ENCODE measurements around the gene SMARCA2. TPM values are rescaled to one million over a fixed set of nuclear protein-coding genes. Genes with fewer than 3 reads are reported as not detected.
"Not testable (repeated sequence)": the region's sequence is repeated elsewhere in the genome, so short reads cannot be mapped to it uniquely, and the experiment has no call there.

Gene SMARCA2
- total RNA-seq, 1 donor from 2014 or later = 191 TPM

GRCh38 chr9:2132484-2133082, 117.4 kb downstream of the SMARCA2 start:
- intact Hi-C loops (cut with micrococcal nuclease) = loop anchor here (2.0 kb wide), 1 partner anchor 46 kb away; no protein-coding TSS in a partner anchor

GRCh38 chr9:2134391-2134790, 119.2 kb downstream of the SMARCA2 start:
- intact Hi-C loops (cut with micrococcal nuclease) = no loop called here

GRCh38 chr9:2138646-2139045, 123.5 kb downstream of the SMARCA2 start:
- intact Hi-C loops (cut with micrococcal nuclease) = no loop called here

- intact Hi-C loops (cut with micrococcal nuclease) = no loop called here
These were observed 125.6 kb downstream of the SMARCA2 start for GRCh38 chr9:2140600-2141223.

GRCh38 chr9:2142212-2142611, 127.1 kb downstream of the SMARCA2 start:
- intact Hi-C loops (cut with micrococcal nuclease) = no loop called here

GRCh38 chr9:2144619-2145018, 129.5 kb downstream of the SMARCA2 start:
- intact Hi-C loops (cut with micrococcal nuclease) = no loop called here

- intact Hi-C loops (cut with micrococcal nuclease) = no loop called here
These were observed 130.6 kb downstream of the SMARCA2 start for GRCh38 chr9:2145746-2146145.

GRCh38 chr9:2146700-2147099, 131.6 kb downstream of the SMARCA2 start:
- intact Hi-C loops (cut with micrococcal nuclease) = not testable (repeated sequence)

- intact Hi-C loops (cut with micrococcal nuclease) = loop anchor here (10.0 kb wide), 1 partner anchor 474 kb away; the partner anchor contains the start of gene VLDLR
These were observed 135.2 kb downstream of the SMARCA2 start for GRCh38 chr9:2150338-2150737.

GRCh38 chr9:2151171-2151570, 136.0 kb downstream of the SMARCA2 start:
- intact Hi-C loops (cut with micrococcal nuclease) = loop anchor here (10.0 kb wide), 1 partner anchor 474 kb away; the partner anchor contains the start of gene VLDLR

GRCh38 chr9:2152966-2153629, 138.0 kb downstream of the SMARCA2 start:
- intact Hi-C loops (cut with micrococcal nuclease) = loop anchor here (10.0 kb wide), 1 partner anchor 472 kb away; the partner anchor contains the start of gene VLDLR

- intact Hi-C loops (cut with micrococcal nuclease) = loop anchor here (10.0 kb wide), 1 partner anchor 471 kb away; the partner anchor contains the start of gene VLDLR
These were observed 138.6 kb downstream of the SMARCA2 start for GRCh38 chr9:2153630-2154217.

GRCh38 chr9:2154731-2155130, 139.6 kb downstream of the SMARCA2 start:
- intact Hi-C loops (cut with micrococcal nuclease) = loop anchor here (10.0 kb wide), 1 partner anchor 470 kb away; the partner anchor contains the start of gene VLDLR

- intact Hi-C loops (cut with micrococcal nuclease) = loop anchor here (10.0 kb wide), 1 partner anchor 469 kb away; the partner anchor contains the start of gene VLDLR
These were observed 140.8 kb downstream of the SMARCA2 start for GRCh38 chr9:2155966-2156365.

GRCh38 chr9:2157277-2158110, 142.3 kb downstream of the SMARCA2 start:
- intact Hi-C loops (cut with micrococcal nuclease) = loop anchor here (1.0 to 10.0 kb wide), 4 partner anchors 85 to 685 kb away; partner anchors contain the start of genes SMARCA2 and VLDLR

- intact Hi-C loops (cut with micrococcal nuclease) = loop anchor here (1.0 to 10.0 kb wide), 4 partner anchors 84 to 685 kb away; partner anchors contain the start of genes SMARCA2 and VLDLR
These were observed 143.0 kb downstream of the SMARCA2 start for GRCh38 chr9:2158111-2158610.

- intact Hi-C loops (cut with micrococcal nuclease) = loop anchor here (1.0 to 10.0 kb wide), 4 partner anchors 83 to 684 kb away; partner anchors contain the start of genes SMARCA2 and VLDLR
These were observed 143.8 kb downstream of the SMARCA2 start for GRCh38 chr9:2158766-2159430.

GRCh38 chr9:2159521-2160454, 144.6 kb downstream of the SMARCA2 start:
- intact Hi-C loops (cut with micrococcal nuclease) = loop anchor here (2.0 to 10.0 kb wide), 3 partner anchors 145 to 683 kb away; partner anchors contain the start of genes SMARCA2 and VLDLR

Measured in T-helper 2 cell treated with Interferon-gamma antibody and Interleukin-4, amounts not matched to agents 100 ng/mL and 5 ng/mL, for 36 hours (primary cell).